Stimulated activated CD8-positive, alpha-beta memory T cell treated with anti-CD3 and anti-CD28 coated beads, Interleukin-2, amount 100 ng/mL, for 1 hour (primary cell): ENCODE data around the gene ALG5.

Experiments used
- DNase-seq, 2 donors: peaks; one replicate each; pipeline ENCODE4 v3.0.0-alpha.2; 2020; ENCODE audit warnings: low read depth in 2 of 2

Gene ALG5

DNA sequence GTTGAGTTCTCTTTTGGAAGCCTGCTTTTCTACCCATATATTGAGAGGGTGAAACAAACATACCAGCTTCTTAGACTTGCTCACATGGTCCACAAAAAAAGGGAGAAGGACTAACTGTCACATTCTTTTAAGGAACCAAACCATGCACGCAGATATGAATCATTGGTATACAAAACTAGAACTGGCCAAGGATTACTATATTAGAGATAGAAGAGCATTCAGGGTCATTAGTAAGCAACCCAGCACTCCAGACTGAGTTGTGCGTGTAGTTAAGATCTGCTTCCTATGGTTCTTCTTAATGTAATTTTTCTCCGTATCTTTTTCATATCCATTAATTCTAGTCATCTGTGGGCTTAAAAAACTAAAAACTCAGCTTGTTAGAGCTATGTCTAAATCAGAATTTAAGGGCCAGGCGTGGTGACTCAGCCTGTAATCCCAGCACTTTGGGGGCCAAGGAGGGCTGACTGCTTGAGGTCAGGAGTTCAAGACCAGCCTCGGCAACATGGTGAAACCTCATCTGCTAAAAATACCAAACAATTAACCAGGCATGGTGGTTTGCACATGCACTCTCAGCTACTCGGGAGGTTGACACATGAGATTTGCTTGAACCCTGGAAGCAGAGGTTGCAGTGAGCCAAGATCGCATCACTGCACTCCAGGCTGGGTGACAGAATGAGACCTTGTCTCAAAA, 19.6 kb downstream of the ALG5 start:
- DNase-seq: no peak

DNA sequence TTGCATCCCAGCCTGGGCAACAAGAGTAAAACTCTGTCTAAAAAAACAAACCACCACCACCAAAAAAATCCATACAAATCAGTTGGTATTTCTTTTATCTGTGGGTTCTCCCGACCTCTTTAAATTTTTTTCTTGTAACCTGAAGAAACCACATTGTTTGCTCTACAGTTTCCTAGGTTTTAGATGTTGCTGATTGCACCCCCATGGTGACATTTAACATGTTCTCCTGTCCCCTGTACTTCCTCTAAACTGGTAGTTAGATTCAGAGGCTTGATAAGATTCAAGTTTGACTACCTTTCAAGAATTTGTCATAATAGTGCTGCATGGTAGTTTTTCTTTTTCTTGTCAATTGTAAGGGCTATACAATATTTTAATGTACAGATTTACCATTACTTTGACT, 24.0 kb downstream of the ALG5 start:
- DNase-seq: no peak

DNA sequence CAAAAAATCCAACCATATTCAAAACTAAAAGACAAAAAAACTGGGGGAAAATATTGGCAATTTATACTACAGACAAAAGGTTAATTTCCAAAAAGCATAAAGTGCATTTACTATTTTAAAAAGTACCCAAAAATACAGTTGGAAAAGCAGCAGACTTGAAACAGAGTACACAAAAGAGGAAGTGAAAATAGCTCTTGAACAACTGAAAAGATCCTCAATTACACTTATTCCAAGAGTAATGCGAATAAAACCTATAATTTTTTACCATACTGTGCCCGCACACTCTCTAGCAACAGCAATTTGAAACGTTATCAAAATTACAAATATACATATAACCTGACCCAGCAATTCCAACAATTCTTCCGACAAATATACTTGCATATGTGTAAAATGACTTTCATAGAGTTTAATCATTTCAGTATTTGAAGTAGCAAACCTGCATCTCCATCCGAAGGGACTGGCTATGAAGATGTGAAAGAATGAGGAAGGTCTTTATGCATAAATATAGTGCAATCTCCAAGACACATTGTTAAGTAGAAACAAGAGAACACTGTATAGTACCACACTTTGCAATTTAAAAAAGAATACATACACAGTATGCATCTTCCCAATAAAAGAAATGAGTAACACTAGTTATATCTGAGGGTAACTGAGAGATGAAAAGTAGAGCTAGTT, 25.4 kb downstream of the ALG5 start:
- DNase-seq: no peak

- DNase-seq: no peak
Observed at GRCh38 chr13:36973009-36973408, 26.1 kb downstream of the ALG5 start.

DNA sequence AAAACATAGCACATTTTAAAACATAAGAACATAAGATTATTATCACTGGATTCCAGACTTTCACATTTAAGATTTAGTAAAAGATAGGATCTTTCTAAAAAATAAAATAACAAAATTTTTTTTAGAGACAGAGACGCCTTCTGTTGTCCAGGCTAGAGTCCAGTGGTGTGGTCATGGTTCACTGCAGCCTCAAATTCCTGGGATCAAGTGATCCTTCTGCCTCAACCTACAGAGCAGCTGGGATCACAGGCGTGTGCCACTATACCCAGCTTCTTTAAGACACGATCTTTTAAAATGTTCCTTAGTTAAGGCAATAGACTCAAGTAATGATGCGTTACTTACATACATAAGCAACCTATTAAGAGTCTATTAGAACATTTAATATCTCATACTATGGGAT, 32.7 kb downstream of the ALG5 start:
- DNase-seq: no peak

DNA sequence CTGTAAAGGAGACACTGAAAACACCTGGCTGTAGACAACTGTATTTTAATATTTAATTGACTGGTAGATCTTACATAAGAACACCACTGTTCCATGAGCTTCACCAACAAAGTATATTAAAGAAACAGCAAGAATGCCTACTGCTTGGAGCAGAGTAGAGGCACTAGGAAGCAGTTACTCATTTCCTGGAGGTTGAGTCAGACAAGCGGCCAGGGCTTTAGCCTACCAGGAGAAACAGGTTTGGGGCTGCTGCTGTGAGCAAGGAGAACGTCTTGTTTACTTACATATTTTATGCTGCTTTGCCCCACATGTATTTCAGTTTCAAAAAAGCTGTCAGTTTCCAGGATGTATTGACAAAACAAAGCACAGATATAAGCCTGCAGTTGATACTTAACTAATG, 33.4 kb downstream of the ALG5 start:
- DNase-seq: no peak

DNA sequence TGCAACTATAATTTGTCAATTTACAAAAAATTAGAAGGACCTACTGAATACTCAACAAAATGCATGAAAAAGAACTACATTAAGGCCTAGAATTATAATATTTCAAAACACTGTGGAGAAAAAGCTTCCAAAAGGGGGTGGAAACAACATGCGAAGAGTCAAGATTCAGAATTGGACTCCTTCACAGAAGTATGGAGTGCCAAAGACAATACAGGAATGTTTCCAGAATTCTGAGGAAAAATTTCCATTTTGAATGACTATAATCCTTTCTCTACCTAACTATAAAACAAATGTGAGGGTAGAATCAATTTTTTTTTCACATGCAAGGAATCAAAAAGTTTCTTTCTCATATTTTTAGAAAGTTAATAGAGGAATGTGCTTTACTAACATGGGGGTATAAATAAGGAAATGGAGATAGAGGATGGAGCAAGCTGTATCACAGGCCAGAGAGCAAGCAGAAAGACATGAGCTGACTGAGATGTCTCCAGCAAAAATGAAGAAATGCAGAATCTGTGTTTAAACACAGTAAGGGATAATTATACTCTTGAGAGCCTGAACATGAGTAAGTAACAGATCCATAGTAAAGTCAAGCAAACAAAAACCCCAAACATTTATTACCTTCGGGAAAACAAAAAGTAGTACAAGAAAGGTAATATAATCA, 39.6 kb downstream of the ALG5 start:
- no peak for DNase-seq

DNA sequence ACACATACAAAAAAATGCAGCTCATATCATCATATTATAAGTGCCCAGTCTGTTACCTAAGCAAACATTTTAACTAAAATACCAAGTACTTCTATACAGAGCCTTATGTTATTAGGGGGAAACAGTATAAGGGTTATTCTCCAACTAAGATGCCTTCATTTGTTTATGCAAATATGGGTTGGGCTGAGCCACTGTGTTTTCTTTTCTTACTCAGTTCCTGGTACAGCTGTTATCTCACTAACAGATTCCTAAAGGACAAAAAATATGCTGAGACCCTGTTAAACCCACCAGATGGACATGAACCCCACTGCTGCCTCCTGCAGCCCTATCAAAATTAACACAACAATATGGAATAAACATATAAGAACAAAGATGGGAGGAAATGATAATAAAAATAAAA, 44.6 kb downstream of the ALG5 start:
- DNase-seq: no peak

GRCh38 chr13:36950920-36951319, 48.2 kb downstream of the ALG5 start:
- no peak for DNase-seq

DNA sequence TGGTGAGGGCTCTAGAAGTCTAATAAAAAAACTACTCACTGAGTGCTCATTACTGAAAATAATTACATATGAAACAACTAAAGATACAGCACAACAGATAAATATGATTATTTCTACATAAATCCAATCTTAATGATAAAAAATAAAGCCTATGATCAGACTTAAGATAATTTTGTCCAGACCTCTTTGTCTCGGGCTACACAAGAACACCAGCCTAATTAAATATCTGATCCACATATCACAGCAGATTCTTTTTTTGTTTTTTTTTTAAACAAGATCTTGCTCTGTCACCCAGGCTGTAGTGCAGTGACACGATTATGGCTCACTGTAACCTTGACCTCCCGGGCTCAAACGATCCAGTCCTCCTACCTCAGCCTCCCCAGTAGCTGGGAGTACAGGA, 48.8 kb downstream of the ALG5 start:
- no peak for DNase-seq

DNA sequence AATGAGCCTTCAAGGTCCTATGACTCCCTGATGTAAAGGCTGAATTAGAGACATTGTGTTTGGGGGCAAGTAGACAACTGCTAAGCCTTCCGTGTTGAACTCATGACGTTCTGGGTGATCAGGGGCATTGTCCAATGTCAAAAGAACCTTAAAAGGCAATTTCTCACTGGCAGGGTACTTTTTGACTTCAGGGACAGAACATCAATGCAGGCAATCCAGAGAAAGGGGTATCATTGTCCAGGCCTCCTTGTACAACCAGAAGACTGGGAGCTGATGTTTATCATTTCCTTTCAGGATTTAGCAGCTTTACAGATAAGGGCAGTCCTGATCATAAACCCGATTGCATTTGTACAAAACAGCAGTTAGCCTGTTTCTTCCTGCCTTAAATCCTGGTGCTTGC, 54.1 kb downstream of the ALG5 start:
- no peak for DNase-seq

- DNase-seq: no peak
Observed at GRCh38 chr13:36925603-36926002, 73.5 kb downstream of the ALG5 start.

DNA sequence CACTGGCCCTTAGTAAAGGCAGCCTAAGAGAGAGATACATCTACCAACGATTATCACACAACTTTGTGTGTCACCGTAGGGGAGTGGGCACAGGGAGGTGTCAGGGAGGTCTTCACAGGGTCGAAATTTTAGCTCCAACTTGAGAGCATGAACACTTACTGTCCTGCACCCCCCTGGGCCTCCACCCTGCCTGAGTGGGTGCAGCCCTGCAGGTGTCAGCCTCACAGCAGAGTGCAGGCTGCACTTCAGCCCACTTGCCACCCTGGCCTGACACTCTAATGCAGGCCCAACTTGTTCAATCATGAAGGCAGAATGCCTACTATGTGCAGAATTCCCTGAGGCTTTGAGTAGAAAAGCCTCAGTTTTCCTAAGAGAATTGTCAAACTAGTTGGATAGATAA, 75.1 kb downstream of the ALG5 start:
- no peak for DNase-seq

GRCh38 chr13:36921631-36922301, 77.4 kb downstream of the ALG5 start:
- no peak for DNase-seq

- DNase-seq: no peak
Observed at GRCh38 chr13:36920616-36921185, 78.4 kb downstream of the ALG5 start.

DNA sequence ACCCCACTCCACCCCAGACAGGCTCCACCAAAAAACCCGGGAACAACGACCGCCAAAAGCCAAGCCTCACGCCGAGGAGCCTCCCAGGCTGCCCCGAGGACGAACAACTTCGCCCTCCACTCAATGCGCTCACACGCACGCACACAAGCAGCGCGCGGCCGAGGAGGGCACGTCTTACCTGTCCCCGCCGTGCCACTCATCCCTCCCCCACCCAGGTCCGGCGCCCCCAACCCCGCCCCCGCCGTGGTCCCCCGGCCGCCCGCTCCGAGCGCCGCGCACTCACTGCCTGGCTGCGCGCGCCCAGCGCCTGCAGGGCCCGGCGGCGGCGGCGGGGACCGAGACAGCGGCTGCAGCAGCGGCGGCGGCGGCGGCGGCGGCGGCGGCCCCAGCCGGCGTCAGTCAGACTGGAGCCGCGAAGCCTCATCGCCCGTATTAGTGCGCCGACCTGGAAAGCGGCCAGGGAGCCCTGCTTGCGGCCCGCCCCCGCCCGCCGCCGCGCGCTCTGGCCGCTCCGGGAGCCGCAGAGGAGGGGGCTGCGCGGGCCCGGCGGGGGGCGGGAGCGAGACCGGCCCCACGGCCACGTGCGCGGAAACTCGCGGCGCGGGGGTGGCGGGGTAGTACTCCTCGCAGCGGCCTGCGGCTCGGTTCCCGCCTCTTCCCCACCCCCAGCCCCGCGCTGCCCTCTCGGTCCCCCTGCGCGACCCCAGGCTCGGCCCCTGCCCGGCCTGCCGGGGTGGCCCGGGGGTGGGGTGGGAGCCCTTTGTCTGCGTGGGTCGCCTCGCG, 79.1 kb downstream of the ALG5 start, which contains the start of gene SMAD9:
Gene SMAD9 (minus strand): TSS at position 406 of the 783 bp plus-strand sequence. CDS start 40,549 bp downstream, outside the sequence.
- DNase-seq: no peak

DNA sequence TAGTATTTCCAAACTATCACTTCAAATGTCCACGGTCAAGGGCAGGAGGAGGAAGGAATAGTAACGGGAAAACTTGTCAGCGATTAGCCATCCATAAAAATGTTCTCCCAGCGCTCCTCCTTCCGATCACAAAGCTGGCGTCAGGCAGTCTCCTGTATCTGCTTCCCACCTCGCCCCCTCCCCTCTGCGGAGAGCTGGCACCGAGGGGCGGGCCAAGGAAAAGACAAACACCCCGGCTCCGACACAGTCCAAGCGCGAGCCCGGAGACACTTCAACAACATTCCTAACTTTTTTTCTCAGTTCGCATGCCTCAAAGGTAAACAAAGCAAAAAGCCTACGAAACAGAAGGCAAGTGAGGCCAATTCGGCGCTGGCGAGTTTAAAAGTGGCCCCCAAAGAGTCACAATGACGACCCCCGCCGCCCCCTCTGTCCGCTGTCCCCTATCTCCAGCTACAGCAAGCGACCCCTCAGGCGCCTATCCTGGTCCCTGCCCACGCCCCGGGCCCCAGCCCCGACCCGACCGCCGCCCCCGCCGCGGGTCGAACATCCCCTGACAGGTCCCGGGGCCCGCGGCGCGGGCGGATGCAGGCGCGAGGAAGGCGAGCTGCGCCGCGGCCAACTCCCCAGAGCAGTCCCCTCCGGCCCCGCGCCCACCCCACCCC, 79.8 kb downstream of the ALG5 start:
- DNase-seq: no peak

- no peak for DNase-seq
Observed at GRCh38 chr13:36918246-36919131, 80.7 kb downstream of the ALG5 start.

- no peak for DNase-seq
Observed at GRCh38 chr13:36917311-36917710, 81.8 kb downstream of the ALG5 start.
